ENCODE results near the gene SNX6.
"Not testable (repeated sequence)": the region's sequence is repeated elsewhere in the genome, so short reads cannot be mapped to it uniquely, and the experiment has no call there.

DNA sequence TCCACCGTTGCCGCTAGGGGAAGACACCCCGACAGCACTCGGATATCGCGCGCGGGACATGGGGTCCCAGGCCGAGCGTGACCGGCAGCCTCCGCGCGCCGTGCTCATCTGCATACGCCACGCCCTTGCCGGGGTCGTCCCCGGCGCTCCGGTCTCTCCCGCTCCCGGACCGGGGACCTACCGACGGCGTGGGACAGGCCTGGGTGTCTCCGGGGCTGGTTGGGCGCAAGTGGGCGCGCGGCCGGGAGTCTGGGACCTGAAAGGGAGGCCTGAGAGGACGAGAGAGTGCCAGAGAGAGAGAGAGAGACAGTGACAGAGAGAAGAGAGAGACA, 73.5 kb downstream of the SNX6 start:
- TF ChIP-seq, protein P1, sequence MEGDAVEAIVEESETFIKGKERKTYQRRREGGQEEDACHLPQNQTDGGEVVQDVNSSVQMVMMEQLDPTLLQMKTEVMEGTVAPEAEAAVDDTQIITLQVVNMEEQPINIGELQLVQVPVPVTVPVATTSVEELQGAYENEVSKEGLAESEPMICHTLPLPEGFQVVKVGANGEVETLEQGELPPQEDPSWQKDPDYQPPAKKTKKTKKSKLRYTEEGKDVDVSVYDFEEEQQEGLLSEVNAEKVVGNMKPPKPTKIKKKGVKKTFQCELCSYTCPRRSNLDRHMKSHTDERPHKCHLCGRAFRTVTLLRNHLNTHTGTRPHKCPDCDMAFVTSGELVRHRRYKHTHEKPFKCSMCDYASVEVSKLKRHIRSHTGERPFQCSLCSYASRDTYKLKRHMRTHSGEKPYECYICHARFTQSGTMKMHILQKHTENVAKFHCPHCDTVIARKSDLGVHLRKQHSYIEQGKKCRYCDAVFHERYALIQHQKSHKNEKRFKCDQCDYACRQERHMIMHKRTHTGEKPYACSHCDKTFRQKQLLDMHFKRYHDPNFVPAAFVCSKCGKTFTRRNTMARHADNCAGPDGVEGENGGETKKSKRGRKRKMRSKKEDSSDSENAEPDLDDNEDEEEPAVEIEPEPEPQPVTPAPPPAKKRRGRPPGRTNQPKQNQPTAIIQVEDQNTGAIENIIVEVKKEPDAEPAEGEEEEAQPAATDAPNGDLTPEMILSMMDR (conservative IDR thresholded peaks at IDR 0.05; ENCODE audit: low read depth in 2 of 2) = not testable (repeated sequence)
- TF ChIP-seq JUNB (IDR thresholded peaks at IDR 0.05; ENCODE audit: unreplicated experiment); EZH2 (IDR thresholded peaks at IDR 0.05; ENCODE audit: low read depth, unreplicated experiment); POLR2AphosphoS5 (IDR thresholded peaks at IDR 0.05; ENCODE audit: low read depth): not testable (repeated sequence)
